Caco-2 (cell line): ENCODE data around the gene RASD2. TPM values are rescaled to one million over a fixed set of nuclear protein-coding genes. Genes with fewer than 3 reads are reported as not detected.
"Not testable (repeated sequence)": the region's sequence is repeated elsewhere in the genome, so short reads cannot be mapped to it uniquely, and the experiment has no call there.

Experiments
- Bru-seq: library from RNA; stranded (reverse); fragments of 400-500 nt; gene quantifications from one replicate; lab custom pipeline; 2021; lab: Mats Ljungman, UMichigan
- BruChase-seq, 2 experiments: library from RNA; stranded (reverse); fragments of 400-500 nt; gene quantifications; one replicate each; lab custom pipeline; 2021; lab: Mats Ljungman, UMichigan
- BruUV-seq: library from RNA; stranded (reverse); fragments of 400-500 nt; replicated peaks from 2 replicates; lab custom pipeline; 2021; lab: Mats Ljungman, UMichigan
- CTCF ChIA-PET: fragments of 300-600 bp; sonication (Branson Sonifier 250); formaldehyde crosslinking; loops from one replicate; lab custom pipeline; 2022; ENCODE audit warnings: antibody characterized with exemption; lab: Charles Lee
- POLR2A ChIA-PET: fragments of 300-600 bp; sonication (Branson Sonifier 250); formaldehyde crosslinking; loops from one replicate; lab custom pipeline; 2022; ENCODE audit warnings: antibody characterized with exemption; lab: Charles Lee
- DNase-seq, 2 experiments: peaks; one replicate each; pipeline versions ENCODE4 v3.0.0 to v3.0.0-alpha.2; 2020 to 2022
- H3K27me3 ChIP-seq: replicated peaks from 2 replicates; pipeline ENCODE4 v1.6.0; 2011; ENCODE audit warnings: low read length; ENCODE audit not compliant: control insufficient read depth, insufficient read depth
- H3K36me3 ChIP-seq: 2 replicates; pipeline ENCODE4 v1.5.1; 2011; ENCODE audit warnings: low read length; ENCODE audit not compliant: control insufficient read depth, insufficient read depth
- H3K4me1 ChIP-seq: fragments of 250-450 bp; sonication (Bioruptor Pico); 2 replicates; pipeline ENCODE4 v1.5.1; 2020; ENCODE audit warnings: mild to moderate bottlenecking
- H3K4me3 ChIP-seq: 2 replicates; pipeline ENCODE4 v1.5.1; 2011; ENCODE audit warnings: low read depth, mild to moderate bottlenecking, control low read depth, low read length
- H3K9me3 ChIP-seq: fragments of 250-450 bp; sonication (Bioruptor Pico); 2 replicates; pipeline ENCODE4 v1.5.1; 2020; ENCODE audit warnings: mild to moderate bottlenecking, moderate library complexity
- H3K27ac Mint-ChIP-seq: one replicate; pipeline ENCODE4 v1.8.0; 2022; ENCODE audit warnings: mixed read lengths; ENCODE audit not compliant: unreplicated experiment
- H3K27me3 Mint-ChIP-seq: one replicate; pipeline ENCODE4 v1.8.0; 2022; ENCODE audit warnings: mixed read lengths; ENCODE audit not compliant: insufficient read depth, unreplicated experiment
- H3K36me3 Mint-ChIP-seq: one replicate; pipeline ENCODE4 v1.8.0; 2022; ENCODE audit warnings: mild to moderate bottlenecking, mixed read lengths; ENCODE audit not compliant: insufficient read depth, unreplicated experiment
- H3K4me1 Mint-ChIP-seq: one replicate; pipeline ENCODE4 v1.8.0; 2022; ENCODE audit warnings: low read depth, mixed read lengths; ENCODE audit not compliant: unreplicated experiment
- H3K4me3 Mint-ChIP-seq: one replicate; pipeline ENCODE4 v1.8.0; 2022; ENCODE audit warnings: mild to moderate bottlenecking, moderate library complexity, mixed read lengths; ENCODE audit not compliant: unreplicated experiment
- H3K9me3 Mint-ChIP-seq: one replicate; pipeline ENCODE4 v1.8.0; 2022; ENCODE audit warnings: mixed read lengths; ENCODE audit not compliant: unreplicated experiment
- intact Hi-C: fragments of 100-400 bp; cut with micrococcal nuclease; formaldehyde crosslinking; loops from one replicate; pipeline ENCODE4 v1.10.0; 2022; ENCODE audit not compliant: unreplicated experiment
- long read RNA-seq: library from polyadenylated mRNA; stranded (forward); transcript quantifications from one replicate; pipeline ENCODE4 v2.0.0, GENCODE V29; 2022
- total RNA-seq: library from RNA; stranded (reverse); gene quantifications from 2 replicates; pipeline ENCODE4 v1.2.3, GENCODE V29; 2022
- TF ChIP-seq, protein P1 (sequence below), 2 experiments: fragments of 200-600 bp in 1 of 2; IDR thresholded peaks; 1 replicate in 1 of 2; 2 replicates in 1 of 2; pipeline versions ENCODE4 v1.5.1 to v1.8.0; 2011 to 2022; ENCODE audit warnings: antibody characterized with exemption in 1 of 2, control low read depth in 1 of 2, inconsistent platforms in 1 of 2, low read depth in 1 of 2, low read length in 1 of 2, mild to moderate bottlenecking in 1 of 2, moderate library complexity in 1 of 2; ENCODE audit not compliant: insufficient read depth in 1 of 2, severe bottlenecking in 1 of 2, unreplicated experiment in 1 of 2

RASD2 gene, protein sequence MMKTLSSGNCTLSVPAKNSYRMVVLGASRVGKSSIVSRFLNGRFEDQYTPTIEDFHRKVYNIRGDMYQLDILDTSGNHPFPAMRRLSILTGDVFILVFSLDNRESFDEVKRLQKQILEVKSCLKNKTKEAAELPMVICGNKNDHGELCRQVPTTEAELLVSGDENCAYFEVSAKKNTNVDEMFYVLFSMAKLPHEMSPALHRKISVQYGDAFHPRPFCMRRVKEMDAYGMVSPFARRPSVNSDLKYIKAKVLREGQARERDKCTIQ
- total RNA-seq, result 0.09 TPM in 1 of 2 replicates, not detected in the other
- percentile 6 among the genes with signal in this experiment for Bru-seq, nascent RNA
- not detected for BruChase-seq, experiment 1, labeled RNA remaining after a 2-hour chase
- percentile 8 among the genes with signal in this experiment for BruChase-seq, experiment 2, labeled RNA remaining after a 6-hour chase
- long read RNA-seq, result 0 reads

DNA sequence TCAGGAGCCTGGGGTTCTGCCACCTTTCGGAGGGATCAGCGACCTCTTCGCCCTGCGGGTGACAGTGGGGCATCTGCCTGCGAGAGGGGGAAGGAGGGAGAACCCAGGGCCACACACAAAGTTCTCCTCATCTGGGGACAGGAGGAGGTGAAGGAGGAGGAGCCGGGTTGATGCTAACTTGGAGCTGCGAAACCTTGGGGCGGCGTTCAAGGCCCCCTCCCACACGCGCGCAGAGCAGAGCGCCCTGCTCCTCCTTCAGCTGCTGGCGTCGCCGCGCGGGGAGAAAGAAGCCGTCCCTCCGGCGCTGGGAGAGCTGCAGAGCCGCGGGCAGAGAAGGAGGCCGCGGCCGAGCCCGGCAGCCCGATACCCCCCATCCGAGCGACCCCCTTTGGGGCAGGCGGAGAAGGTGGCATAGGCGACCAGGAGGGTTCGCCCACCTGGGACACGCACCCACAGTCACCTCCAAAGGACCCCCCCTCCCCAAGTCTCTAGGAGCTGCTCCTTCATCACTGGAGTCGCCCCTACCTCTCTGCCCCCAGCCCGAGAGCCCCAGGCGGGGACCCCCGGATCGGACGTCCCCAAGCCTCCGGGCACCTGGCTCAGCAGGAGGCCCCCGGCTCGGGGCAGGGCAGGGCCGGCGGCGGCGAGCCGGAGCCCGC, at the start of gene RASD2:
Gene RASD2 (plus strand): TSS at position 237 of the 659 bp plus-strand sequence. CDS start 5,979 bp downstream, outside the sequence.
- peaks cover 1% of the 10 kb centered on the region; the same call in 1 of the 2 replicates for H3K27me3 ChIP-seq
- peaks cover 5% of the 10 kb centered on the region for H3K4me1 ChIP-seq
- H3K4me3 Mint-ChIP-seq, result peak within 1 kb of the TSS; percentile 69
- no TSS peak for BruUV-seq
- H3K36me3 ChIP-seq, result no peaks in the 10 kb centered on the region
- CTCF ChIA-PET, result interaction anchor here (0.9 kb wide), 1 partner anchor 42 kb away, joined by 3 read pairs; no protein-coding TSS in a partner anchor
- no peaks in the 10 kb centered on the region for H3K9me3 ChIP-seq
- no peak within 1 kb of the TSS for H3K27ac Mint-ChIP-seq
- no peaks in the 10 kb centered on the region for H3K9me3 Mint-ChIP-seq
- POLR2A ChIA-PET, result no interaction called here
- peak; percentile 47 to 52 for DNase-seq
- TF ChIP-seq, protein P1, sequence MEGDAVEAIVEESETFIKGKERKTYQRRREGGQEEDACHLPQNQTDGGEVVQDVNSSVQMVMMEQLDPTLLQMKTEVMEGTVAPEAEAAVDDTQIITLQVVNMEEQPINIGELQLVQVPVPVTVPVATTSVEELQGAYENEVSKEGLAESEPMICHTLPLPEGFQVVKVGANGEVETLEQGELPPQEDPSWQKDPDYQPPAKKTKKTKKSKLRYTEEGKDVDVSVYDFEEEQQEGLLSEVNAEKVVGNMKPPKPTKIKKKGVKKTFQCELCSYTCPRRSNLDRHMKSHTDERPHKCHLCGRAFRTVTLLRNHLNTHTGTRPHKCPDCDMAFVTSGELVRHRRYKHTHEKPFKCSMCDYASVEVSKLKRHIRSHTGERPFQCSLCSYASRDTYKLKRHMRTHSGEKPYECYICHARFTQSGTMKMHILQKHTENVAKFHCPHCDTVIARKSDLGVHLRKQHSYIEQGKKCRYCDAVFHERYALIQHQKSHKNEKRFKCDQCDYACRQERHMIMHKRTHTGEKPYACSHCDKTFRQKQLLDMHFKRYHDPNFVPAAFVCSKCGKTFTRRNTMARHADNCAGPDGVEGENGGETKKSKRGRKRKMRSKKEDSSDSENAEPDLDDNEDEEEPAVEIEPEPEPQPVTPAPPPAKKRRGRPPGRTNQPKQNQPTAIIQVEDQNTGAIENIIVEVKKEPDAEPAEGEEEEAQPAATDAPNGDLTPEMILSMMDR (IDR thresholded peaks at IDR 0.05; ENCODE audit: insufficient read depth in 1 of 2, low read depth in 1 of 2, low read length in 1 of 2, severe bottlenecking in 1 of 2, unreplicated experiment in 1 of 2), result no peak
- intact Hi-C loops, result no loop called here
- H3K27me3 Mint-ChIP-seq, result peaks cover 13% of the 10 kb centered on the region
- H3K4me3 ChIP-seq, result peak within 1 kb of the TSS; percentile 57
- no peaks in the 10 kb centered on the region for H3K4me1 Mint-ChIP-seq
- H3K36me3 Mint-ChIP-seq, result no peaks in the 10 kb centered on the region

DNA sequence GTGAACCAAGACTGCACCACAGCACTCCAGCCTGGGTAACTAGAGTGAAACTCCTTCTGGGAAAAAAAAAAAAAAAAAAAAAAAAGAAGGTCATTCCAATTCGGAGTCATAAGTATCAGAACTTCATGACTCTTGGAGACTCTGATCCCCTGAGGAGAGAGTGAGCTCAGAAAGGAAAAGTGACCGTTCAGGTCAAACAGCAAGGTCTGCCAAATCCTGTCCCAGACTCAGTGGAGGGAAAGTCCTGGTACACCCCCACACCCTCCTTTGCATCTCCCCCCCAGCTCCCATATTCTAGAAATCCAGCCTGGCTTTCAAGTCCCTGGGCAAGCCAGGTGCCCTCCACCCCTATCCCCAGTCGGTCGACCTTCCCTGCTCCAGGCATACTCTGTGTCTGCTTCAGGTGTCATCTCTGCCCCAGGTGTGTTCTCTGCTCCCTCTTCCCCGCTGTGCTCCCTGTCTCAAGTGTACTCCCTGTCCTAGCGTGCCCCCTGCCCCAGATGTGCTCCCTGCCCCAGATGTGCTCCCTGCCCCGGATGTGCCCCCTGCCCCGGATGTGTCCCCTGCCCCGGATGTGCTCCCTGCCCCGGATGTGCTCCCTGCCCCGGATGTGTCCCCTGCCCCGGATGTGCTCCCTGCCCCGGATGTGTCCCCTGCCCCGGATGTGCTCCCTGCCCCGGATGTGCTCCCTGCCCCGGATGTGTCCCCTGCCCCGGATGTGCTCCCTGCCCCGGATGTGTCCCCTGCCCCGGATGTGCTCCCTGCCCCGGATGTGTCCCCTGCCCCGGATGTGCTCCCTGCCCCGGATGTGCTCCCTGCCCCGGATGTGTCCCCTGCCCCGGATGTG, 49.3 kb upstream of the RASD2 start:
- H3K9me3 ChIP-seq, intact Hi-C loops, H3K27ac Mint-ChIP-seq, H3K36me3 Mint-ChIP-seq, H3K4me3 Mint-ChIP-seq, H3K4me1 Mint-ChIP-seq, H3K36me3 ChIP-seq, H3K27me3 ChIP-seq, H3K4me3 ChIP-seq, DNase-seq, POLR2A ChIA-PET, H3K9me3 Mint-ChIP-seq, BruUV-seq, H3K4me1 ChIP-seq: not testable (repeated sequence)
- peaks cover 17% of the 10 kb centered on the region for H3K27me3 Mint-ChIP-seq
- CTCF ChIA-PET, result interaction anchor here (0.7 kb wide), 1 partner anchor 61 kb away, joined by 5 read pairs; no protein-coding TSS in a partner anchor

DNA sequence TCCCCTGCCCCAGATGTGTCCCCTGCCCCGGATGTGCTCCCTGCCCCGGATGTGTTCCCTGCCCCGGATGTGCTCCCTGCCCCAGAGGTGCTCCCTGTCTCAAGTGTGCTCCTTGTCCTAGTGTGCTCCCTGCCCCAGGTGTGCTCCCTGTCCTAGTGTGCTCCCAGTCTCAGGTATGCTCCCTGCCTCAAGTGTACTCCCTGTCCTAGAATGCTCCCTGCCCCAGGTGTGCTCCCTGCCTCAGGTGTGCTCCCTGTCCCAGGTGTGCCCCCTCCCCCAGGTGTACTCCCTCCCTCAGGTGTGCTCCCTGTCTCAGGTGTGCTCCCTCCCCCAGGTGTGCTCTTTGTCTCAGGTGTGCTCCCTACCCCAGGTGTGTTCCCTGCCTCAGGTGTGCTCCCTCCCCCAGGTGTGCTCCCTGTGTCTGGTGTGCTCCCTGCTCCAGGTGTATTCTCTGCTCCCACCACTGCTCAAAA, 48.7 kb upstream of the RASD2 start:
- TF ChIP-seq, protein P1 (IDR thresholded peaks at IDR 0.05; ENCODE audit: insufficient read depth in 1 of 2, low read depth in 1 of 2, low read length in 1 of 2, severe bottlenecking in 1 of 2, unreplicated experiment in 1 of 2), result no peak
- intact Hi-C loops, result no loop called here
- H3K4me1 ChIP-seq, result no peaks in the 10 kb centered on the region
- no peak for DNase-seq
- no peaks in the 10 kb centered on the region; the same call in none of the 2 replicates for H3K27me3 ChIP-seq
- Mint-ChIP-seq H3K27ac (no peak overlapping the region), H3K4me1 (no peaks in the 10 kb centered on the region), H3K9me3 (no peaks in the 10 kb centered on the region), H3K27me3 (peaks cover 14% of the 10 kb centered on the region), H3K36me3 (no peaks in the 10 kb centered on the region), H3K4me3 (no peak overlapping the region)
- POLR2A ChIA-PET, result no interaction called here
- H3K9me3 ChIP-seq, result no peaks in the 10 kb centered on the region
- H3K36me3 ChIP-seq, result no peaks in the 10 kb centered on the region
- BruUV-seq, result no TSS peak
- no peak overlapping the region for H3K4me3 ChIP-seq
- CTCF ChIA-PET, result no interaction called here
